ENCODE measurements around the gene HES4.

The HES4 gene

DNA sequence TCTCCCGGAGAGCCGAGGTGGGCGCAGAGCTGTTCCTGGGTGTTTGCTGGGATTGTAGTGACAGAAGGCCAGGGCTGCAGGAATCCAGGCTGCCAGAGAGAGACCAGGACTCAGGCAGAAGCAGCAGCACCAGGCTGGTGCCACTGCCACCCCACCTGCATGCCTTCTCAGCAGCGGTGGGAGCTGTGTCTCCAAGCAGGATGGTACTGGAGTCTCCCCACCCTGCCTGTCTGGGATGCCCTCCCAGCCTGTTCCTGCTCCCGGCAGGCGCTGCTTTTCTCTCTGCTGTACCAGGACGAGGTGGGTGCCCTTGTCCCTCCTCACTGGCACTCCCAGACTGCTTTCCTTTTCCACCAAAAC is 4.5 kb upstream of the HES4 start:
- Histone ChIP-seq H3K27me3 (ENCODE audit: insufficient read depth, poor library complexity, severe bottlenecking) (no peaks in the 10 kb centered on the region), H3K4me3 (ENCODE audit: severe bottlenecking) (no peak overlapping the region), H3K9me3 (ENCODE audit: severe bottlenecking) (no peaks in the 10 kb centered on the region), H3K36me3 (ENCODE audit: low read depth) (no peaks in the 10 kb centered on the region), H3K27ac (ENCODE audit: poor library complexity, severe bottlenecking) (no peak overlapping the region), H3K4me1 (ENCODE audit: insufficient read depth, poor library complexity, severe bottlenecking) (peaks cover 6% of the 10 kb centered on the region)
- DNase-seq (ENCODE audit: low spot score), result peak; percentile 55
- TF ChIP-seq, protein P1, sequence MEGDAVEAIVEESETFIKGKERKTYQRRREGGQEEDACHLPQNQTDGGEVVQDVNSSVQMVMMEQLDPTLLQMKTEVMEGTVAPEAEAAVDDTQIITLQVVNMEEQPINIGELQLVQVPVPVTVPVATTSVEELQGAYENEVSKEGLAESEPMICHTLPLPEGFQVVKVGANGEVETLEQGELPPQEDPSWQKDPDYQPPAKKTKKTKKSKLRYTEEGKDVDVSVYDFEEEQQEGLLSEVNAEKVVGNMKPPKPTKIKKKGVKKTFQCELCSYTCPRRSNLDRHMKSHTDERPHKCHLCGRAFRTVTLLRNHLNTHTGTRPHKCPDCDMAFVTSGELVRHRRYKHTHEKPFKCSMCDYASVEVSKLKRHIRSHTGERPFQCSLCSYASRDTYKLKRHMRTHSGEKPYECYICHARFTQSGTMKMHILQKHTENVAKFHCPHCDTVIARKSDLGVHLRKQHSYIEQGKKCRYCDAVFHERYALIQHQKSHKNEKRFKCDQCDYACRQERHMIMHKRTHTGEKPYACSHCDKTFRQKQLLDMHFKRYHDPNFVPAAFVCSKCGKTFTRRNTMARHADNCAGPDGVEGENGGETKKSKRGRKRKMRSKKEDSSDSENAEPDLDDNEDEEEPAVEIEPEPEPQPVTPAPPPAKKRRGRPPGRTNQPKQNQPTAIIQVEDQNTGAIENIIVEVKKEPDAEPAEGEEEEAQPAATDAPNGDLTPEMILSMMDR (IDR thresholded peaks at IDR 0.05; ENCODE audit: poor library complexity, severe bottlenecking), result no peak
- ATAC-seq (ENCODE audit: low read depth), result no peak

DNA sequence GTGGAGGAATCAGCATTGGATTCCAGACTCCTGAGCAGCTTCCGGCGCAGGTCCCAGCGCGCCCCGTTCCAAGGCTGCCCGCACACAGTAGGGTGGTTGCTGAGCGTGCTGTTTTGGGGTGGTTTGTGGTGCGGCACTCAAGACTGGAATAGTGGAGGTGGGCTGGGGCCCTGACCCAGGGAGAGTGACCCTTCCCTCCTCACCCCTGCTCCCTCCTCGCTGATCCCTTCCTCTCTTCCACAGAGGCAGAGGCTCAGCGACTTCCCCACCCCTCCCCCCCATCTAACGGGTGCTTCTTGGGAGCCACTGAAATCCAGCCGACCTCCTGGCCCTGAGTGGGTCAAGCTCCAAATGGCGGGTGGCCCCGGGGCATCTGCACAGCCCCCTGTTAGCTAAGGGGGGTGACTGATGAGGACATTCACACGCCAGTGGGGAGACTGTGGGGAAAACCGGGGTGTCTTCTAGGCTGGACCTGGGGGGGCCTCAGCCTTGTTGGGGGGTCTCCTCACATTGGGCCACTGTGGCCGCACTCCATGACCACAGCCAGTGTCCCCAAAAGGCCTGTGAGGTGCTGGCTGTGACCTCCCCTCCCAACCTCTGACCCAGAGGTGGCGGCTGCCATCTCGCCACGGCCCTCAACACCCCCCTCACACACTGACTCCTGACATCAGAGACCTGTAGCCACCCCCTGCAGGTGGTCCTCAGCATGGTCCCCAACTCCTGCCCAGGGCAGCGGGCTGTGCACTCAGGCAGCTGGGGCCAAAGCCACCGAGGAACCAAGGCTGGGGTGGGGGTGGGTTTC is 3.9 kb upstream of the HES4 start:
- Histone ChIP-seq H3K4me1 (ENCODE audit: insufficient read depth, poor library complexity, severe bottlenecking) (peaks cover 6% of the 10 kb centered on the region), H3K27me3 (ENCODE audit: insufficient read depth, poor library complexity, severe bottlenecking) (no peaks in the 10 kb centered on the region), H3K27ac (ENCODE audit: poor library complexity, severe bottlenecking) (no peak overlapping the region), H3K9me3 (ENCODE audit: severe bottlenecking) (no peaks in the 10 kb centered on the region), H3K4me3 (ENCODE audit: severe bottlenecking) (no peak overlapping the region), H3K36me3 (ENCODE audit: low read depth) (no peaks in the 10 kb centered on the region)
- TF ChIP-seq, protein P1 (IDR thresholded peaks at IDR 0.05; ENCODE audit: poor library complexity, severe bottlenecking), result no peak
- no peak for ATAC-seq (ENCODE audit: low read depth)
- DNase-seq (ENCODE audit: low spot score), result peak; percentile 29

DNA sequence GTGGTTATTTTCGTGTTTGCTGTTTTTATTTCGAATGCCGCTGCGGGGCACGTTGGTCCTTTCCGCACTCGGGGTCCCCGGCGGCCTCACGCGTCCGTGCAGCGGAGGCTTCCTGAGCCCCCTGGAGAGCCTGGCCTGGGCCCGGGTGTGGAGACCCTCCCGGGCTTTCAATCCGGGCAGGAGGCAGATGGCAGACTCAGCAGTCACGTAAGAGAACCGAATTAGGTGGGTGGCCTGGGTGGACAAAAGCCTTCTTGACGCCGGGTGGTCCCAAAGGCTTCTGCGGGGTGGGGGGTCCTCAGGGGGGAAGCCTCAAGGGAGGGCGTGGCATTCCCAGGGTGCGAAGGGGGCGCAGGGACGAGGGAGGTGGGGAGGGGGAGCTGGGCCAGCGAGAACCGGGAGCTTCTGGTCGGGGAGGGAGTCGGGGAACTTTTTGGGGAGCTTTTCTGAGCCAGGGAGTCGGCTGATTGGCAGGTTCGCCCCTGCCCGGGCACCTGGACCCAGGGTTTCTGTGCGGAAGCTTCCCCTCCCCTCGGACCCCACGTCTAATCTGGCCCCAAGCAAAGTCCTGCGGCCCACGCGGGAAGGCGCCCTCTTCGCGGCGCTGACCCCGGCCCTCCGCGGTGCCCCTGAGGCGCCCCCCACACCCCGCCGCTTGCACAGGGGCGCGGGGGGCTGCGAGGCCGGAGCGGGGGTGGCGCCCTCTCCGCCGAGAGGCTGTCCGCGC is 1.3 kb upstream of the HES4 start:
- peak overlapping the region; percentile 51 for H3K4me3 ChIP-seq (ENCODE audit: severe bottlenecking)
- H3K9me3 ChIP-seq (ENCODE audit: severe bottlenecking), result no peaks in the 10 kb centered on the region
- H3K27ac ChIP-seq (ENCODE audit: poor library complexity, severe bottlenecking), result peak overlapping the region; percentile 76
- no peaks in the 10 kb centered on the region for H3K36me3 ChIP-seq (ENCODE audit: low read depth)
- ATAC-seq (ENCODE audit: low read depth) (no peak), DNase-seq (ENCODE audit: low spot score) (peak; percentile 62)
- TF ChIP-seq, protein P1 (IDR thresholded peaks at IDR 0.05; ENCODE audit: poor library complexity, severe bottlenecking), result no peak
- H3K4me1 ChIP-seq (ENCODE audit: insufficient read depth, poor library complexity, severe bottlenecking), result no peaks in the 10 kb centered on the region
- no peaks in the 10 kb centered on the region for H3K27me3 ChIP-seq (ENCODE audit: insufficient read depth, poor library complexity, severe bottlenecking)

DNA sequence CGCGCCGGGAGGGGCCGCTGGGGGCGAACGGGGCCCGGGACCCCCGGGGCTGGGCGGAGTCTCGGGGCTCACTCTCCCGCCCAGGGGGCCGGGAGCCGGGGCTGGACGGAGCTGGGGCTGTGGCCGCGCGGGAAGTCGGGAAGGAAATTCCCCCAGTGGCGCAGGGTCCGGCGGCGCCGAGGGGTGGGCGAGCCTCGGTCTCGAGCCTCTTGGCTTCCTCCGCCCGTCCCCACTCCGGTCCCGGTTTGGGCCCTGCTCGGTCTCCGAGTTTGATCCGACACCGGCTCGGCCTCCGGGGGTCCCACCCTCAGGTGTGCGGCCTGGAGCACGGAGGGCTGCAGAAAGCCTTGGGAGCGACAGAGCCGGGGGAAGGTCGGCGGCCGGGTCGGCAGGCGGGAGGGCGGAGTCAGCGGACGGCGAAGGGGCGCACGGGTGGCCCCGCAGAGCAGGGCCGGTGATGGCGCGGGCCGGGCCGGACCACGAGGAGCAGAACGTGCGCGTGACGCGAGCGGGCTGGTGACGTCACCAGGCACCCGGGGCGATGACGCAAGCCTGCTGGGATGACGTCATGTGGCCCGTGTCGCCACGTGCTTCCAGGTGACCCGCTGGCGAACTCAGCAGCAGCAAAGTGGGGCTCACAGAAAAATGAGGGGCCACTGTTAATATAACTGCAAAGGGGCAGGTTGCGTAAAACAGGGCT is 610 bp upstream of the HES4 start:
- peak; percentile 78 for DNase-seq (ENCODE audit: low spot score)
- Histone ChIP-seq H3K27me3 (ENCODE audit: insufficient read depth, poor library complexity, severe bottlenecking) (no peaks in the 10 kb centered on the region), H3K36me3 (ENCODE audit: low read depth) (no peaks in the 10 kb centered on the region)

More for the DNA sequence above, 610 bp upstream of the HES4 start:
- ATAC-seq (ENCODE audit: low read depth), result peak; percentile 46
- Histone ChIP-seq H3K4me1 (ENCODE audit: insufficient read depth, poor library complexity, severe bottlenecking) (peaks cover 5% of the 10 kb centered on the region), H3K9me3 (ENCODE audit: severe bottlenecking) (no peaks in the 10 kb centered on the region), H3K27ac (ENCODE audit: poor library complexity, severe bottlenecking) (peak overlapping the region; percentile 76), H3K4me3 (ENCODE audit: severe bottlenecking) (peak overlapping the region; percentile 51)
- TF ChIP-seq, protein P1 (IDR thresholded peaks at IDR 0.05; ENCODE audit: poor library complexity, severe bottlenecking), result no peak
